HepG2 (cell line): Measurements from ENCODE around the gene COLGALT1. TPM values are rescaled to one million over a fixed set of nuclear protein-coding genes. Genes with fewer than 3 reads are reported as not detected.

ENCODE experiments used
- AKNA ChIP-seq: sonication (generic); formaldehyde crosslinking; IDR thresholded peaks from 2 replicates; pipeline ENCODE4 v1.4.0; 2020; ENCODE audit warnings: missing genetic modification reagents, borderline replicate concordance
- HIVEP1 ChIP-seq: sonication (generic); formaldehyde crosslinking; IDR thresholded peaks from 2 replicates; pipeline ENCODE4 v1.4.0; 2020; ENCODE audit warnings: mild to moderate bottlenecking, missing genetic modification reagents
- HMG20A ChIP-seq: IDR thresholded peaks from 2 replicates; pipeline ENCODE4 v1.6.1; 2016; ENCODE audit warnings: borderline replicate concordance
- HMGXB4 ChIP-seq, 2 experiments: sonication (generic) in 1 of 2; formaldehyde crosslinking in 1 of 2; IDR thresholded peaks; 2 replicates each; pipeline versions ENCODE4 v1.4.0 to v1.6.1; 2018 to 2020; ENCODE audit warnings: missing genetic modification reagents in 2 of 2, borderline replicate concordance in 1 of 2, low read depth in 1 of 2, mild to moderate bottlenecking in 1 of 2, missing biosample characterization in 1 of 2
- NR2C2 ChIP-seq: sonication (generic); formaldehyde crosslinking; IDR thresholded peaks from 2 replicates; pipeline ENCODE4 v1.4.0; 2020; ENCODE audit warnings: missing genetic modification reagents, mild to moderate bottlenecking, moderate library complexity, borderline replicate concordance
- NR3C1 ChIP-seq: sonication (generic); formaldehyde crosslinking; IDR thresholded peaks from 2 replicates; pipeline ENCODE4 v1.4.0; 2020; ENCODE audit warnings: missing genetic modification reagents
- POLR2A ChIP-seq, 2 experiments: IDR thresholded peaks; 2 replicates each; pipeline ENCODE4 v1.6.1; 2011; ENCODE audit warnings: low read depth in 2 of 2, low read length in 2 of 2, mild to moderate bottlenecking in 1 of 2, moderate library complexity in 1 of 2; ENCODE audit not compliant: insufficient read depth in 1 of 2
- TCF7 ChIP-seq: sonication (generic); IDR thresholded peaks from 2 replicates; pipeline ENCODE4 v1.6.1; 2016; ENCODE audit warnings: antibody characterized with exemption, low read depth
- ZNF136 ChIP-seq: sonication (generic); formaldehyde crosslinking; IDR thresholded peaks from 2 replicates; pipeline ENCODE4 v1.8.1; 2022; ENCODE audit warnings: low read depth, mild to moderate bottlenecking, moderate library complexity, missing genetic modification reagents
- ZNF256 ChIP-seq: sonication (generic); formaldehyde crosslinking; conservative IDR thresholded peaks from 2 replicates; pipeline ENCODE4 v1.4.0; 2020; ENCODE audit warnings: missing genetic modification reagents
- ZNF333 ChIP-seq: sonication (generic); formaldehyde crosslinking; IDR thresholded peaks from 2 replicates; pipeline ENCODE4 v1.4.0; 2020; ENCODE audit warnings: mild to moderate bottlenecking, missing genetic modification reagents, borderline replicate concordance
- ZNF446 ChIP-seq: sonication (generic); formaldehyde crosslinking; IDR thresholded peaks from 2 replicates; pipeline ENCODE4 v1.5.0; 2020; ENCODE audit warnings: mild to moderate bottlenecking, missing genetic modification reagents
- ZNF644 ChIP-seq: IDR thresholded peaks from 2 replicates; pipeline ENCODE4 v1.6.1; 2016; ENCODE audit warnings: low read depth
- ZNF766 ChIP-seq: sonication (generic); formaldehyde crosslinking; IDR thresholded peaks from 2 replicates; pipeline ENCODE4 v1.5.0; 2020; ENCODE audit warnings: missing genetic modification reagents, borderline replicate concordance
- polyA plus RNA-seq, 8 experiments: library from polyadenylated mRNA; depleted of rRNA in 3 of 8; stranded (reverse) in 7 of 8; unstranded in 1 of 8; fragments of >200 nt; fragmentation: Illumina TruSeq in 4 of 8; extraction: Trizol in 4 of 8; gene quantifications; 2 replicates each; pipeline versions ENCODE4 v1.2.1 to v1.2.3, GENCODE V29; 2011 to 2016; ENCODE audit warnings: low read depth in 4 of 8, missing spikeins in 1 of 8, mixed read lengths in 1 of 8; ENCODE audit not compliant: insufficient read depth in 1 of 8
- total RNA-seq, 5 experiments: library from RNA; depleted of rRNA; stranded (reverse); fragments of >200 nt; fragmentation: Illumina TruSeq; extraction: Trizol; gene quantifications; 2 replicates each; pipeline ENCODE4 v1.2.3, GENCODE V29; 2016; ENCODE audit warnings: low read depth in 1 of 5

COLGALT1 gene
- total and polyA plus RNA-seq, 2 of the 13 experiments (the other 11 are each of a cell fraction or from before 2014, with no cell fraction given) = 58.0 to 211 TPM

GRCh38 chr19:17511724-17512573 is 43.5 kb upstream of the COLGALT1 start (continued):
- TF ChIP-seq AKNA (CRISPR knock-in tag) (0 out of 2 replicates have a peak, but pooled peaks have one; percentile 25), NR3C1 (CRISPR knock-in tag) (no peak), HMG20A (CRISPR knock-in tag) (no peak), TCF7 (no peak), ZNF644 (CRISPR knock-in tag) (no peak), NR2C2 (CRISPR knock-in tag) (peak; percentile 95), POLR2A (IDR thresholded peaks at IDR 0.05; ENCODE audit: insufficient read depth in 1 of 2, low read depth in 2 of 2, low read length in 2 of 2) (peak; percentile 31 to 55; a peak in 2 of 4 replicates), ZNF136 (peak; percentile 57; the same call in 1 of the 2 replicates), HIVEP1 (CRISPR knock-in tag) (0 out of 2 replicates have a peak, but pooled peaks have one; percentile 10), HMGXB4 (CRISPR knock-in tag; IDR thresholded peaks at IDR 0.05; ENCODE audit: borderline replicate concordance in 1 of 2, low read depth in 1 of 2) (peak; percentile 83 to 94), ZNF766 (CRISPR knock-in tag) (peak; percentile 76; the same call in 1 of the 2 replicates), ZNF256 (CRISPR knock-in tag) (0 out of 2 replicates have a peak, but pooled peaks have one; percentile 57), ZNF446 (CRISPR knock-in tag) (peak; percentile 99; the same call in 1 of the 2 replicates), ZNF333 (CRISPR knock-in tag) (peak; percentile 89)
